Activated CD8-positive, alpha-beta memory T cell treated with anti-CD3 and anti-CD28 coated beads, Interleukin-2, amount 50 U/mL, for 4 hours (primary cell): ENCODE measurements around the gene SSBP2.
"Not testable (repeated sequence)": the region's sequence is repeated elsewhere in the genome, so short reads cannot be mapped to it uniquely, and the experiment has no call there.

ENCODE experiments used
- DNase-seq: peaks from one replicate; pipeline ENCODE4 v3.0.0-alpha.2; 2020

The SSBP2 gene

GRCh38 chr5:81420039-81420667 lies 330.7 kb downstream of the SSBP2 start:
- no peak for DNase-seq

DNA sequence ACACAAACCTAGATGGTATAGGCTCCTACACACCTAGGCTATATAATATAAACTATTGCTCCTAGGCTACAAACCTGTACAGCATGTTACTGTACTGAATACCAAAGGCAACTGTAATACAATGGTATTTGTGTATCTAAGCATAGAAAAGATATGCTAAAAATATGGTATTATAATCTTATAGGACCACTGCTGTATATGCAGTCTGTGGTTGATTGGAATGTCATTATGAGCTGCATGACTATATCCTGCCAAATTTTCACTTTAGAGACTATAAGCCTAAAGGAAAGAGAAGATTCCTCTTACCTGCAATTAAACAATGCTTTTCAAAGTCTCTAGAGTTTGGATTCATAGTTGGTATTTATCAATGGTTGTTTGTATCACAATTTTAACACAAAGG lies 332.3 kb downstream of the SSBP2 start:
- no peak for DNase-seq

DNA sequence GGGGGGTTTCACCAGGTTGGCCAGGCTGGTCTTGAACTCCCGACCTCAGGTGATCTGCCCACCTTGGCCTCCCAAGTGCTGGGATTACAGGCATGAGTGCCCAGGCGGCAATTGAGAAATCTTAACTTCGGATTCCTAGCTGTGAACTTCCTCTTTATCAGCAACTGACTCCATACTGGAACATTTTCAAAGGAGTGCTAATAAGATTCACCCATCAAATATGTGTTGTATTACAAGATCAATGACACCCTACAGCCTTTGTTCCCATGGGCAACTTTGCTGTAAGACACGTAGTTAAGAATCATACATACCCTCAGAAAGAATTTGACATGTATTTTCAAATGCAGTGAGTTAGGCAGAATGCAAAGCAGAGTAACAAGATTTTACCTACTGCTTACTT lies 333.8 kb downstream of the SSBP2 start:
- DNase-seq = no peak

GRCh38 chr5:81409896-81410295 lies 341.0 kb downstream of the SSBP2 start:
- no peak for DNase-seq

GRCh38 chr5:81409361-81409760 lies 341.5 kb downstream of the SSBP2 start:
- DNase-seq = no peak

DNA sequence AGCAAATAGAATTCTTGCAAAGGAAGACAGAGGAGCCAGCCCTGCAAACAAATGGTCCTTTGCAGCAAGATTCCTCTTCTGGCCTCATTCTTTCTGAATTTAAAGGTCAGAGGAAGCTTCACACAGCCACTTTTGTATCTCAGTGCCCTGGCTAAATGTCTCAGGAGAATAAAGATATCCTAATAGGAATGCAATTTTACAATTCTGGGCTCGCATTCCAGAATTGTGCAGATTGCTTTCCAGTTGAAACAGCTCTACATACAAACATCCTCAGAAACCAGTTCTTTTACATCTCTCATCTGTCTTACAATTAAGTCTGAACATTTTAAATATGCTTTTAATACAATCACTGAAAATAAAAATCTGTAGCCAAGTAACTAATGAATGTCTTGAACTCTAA lies 342.4 kb downstream of the SSBP2 start:
- no peak for DNase-seq

DNA sequence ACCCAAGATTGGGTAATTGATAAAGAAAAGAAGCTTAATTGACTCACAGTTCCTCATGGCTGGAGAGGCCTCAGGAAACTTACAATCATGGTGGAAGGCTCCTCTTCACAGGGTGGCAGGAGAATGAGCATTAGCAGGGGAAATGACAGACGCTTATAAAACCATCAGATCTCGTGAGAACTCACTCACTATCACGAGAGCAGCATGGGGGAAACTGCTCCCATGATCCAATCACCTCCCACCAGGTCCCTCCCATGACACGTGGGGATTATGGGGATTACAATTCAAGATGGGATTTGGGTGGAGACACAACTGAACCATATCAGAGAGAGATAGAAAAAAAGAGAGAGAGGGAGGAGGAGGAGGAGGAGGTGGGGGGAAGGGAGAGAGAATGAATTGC lies 343.1 kb downstream of the SSBP2 start:
- DNase-seq = not testable (repeated sequence)

GRCh38 chr5:81405126-81405891 lies 345.6 kb downstream of the SSBP2 start:
- DNase-seq = no peak

GRCh38 chr5:81402192-81402930 lies 348.5 kb downstream of the SSBP2 start:
- no peak for DNase-seq

GRCh38 chr5:81401266-81401665 lies 349.6 kb downstream of the SSBP2 start:
- no peak for DNase-seq

- no peak for DNase-seq
These were observed 350.5 kb downstream of the SSBP2 start for GRCh38 chr5:81400375-81400774.

- no peak for DNase-seq
These were observed 352.2 kb downstream of the SSBP2 start for GRCh38 chr5:81398741-81399140.

- no peak for DNase-seq
These were observed 353.7 kb downstream of the SSBP2 start for GRCh38 chr5:81397176-81397575.

DNA sequence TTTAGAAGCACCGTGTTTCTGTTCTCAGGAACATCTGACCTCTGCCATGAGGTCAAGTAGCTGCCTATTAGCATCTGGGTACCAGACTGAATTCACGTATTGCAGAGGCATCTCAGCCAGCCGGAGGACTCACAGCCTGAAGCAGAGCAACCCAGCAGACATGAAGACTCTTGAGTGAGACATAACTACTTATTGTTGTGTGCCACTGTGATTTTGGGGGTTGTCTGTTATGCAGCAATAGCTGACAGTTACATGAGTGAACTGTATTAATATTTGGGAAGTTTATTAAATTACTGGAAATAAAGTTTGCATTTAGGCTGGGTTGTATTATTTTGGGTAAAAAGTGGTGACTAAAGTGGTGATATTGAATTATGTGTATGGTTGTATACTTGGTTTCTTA lies 355.6 kb downstream of the SSBP2 start:
- no peak for DNase-seq

GRCh38 chr5:81393783-81394718 lies 356.8 kb downstream of the SSBP2 start, which contains the start of gene ACOT12:
TSS of gene ACOT12 (minus strand) at chr5:81394134. CDS start at chr5:81394114, 20 bp downstream.
- no peak for DNase-seq

- no peak for DNase-seq
These were observed 357.5 kb downstream of the SSBP2 start for GRCh38 chr5:81393430-81393782.

DNA sequence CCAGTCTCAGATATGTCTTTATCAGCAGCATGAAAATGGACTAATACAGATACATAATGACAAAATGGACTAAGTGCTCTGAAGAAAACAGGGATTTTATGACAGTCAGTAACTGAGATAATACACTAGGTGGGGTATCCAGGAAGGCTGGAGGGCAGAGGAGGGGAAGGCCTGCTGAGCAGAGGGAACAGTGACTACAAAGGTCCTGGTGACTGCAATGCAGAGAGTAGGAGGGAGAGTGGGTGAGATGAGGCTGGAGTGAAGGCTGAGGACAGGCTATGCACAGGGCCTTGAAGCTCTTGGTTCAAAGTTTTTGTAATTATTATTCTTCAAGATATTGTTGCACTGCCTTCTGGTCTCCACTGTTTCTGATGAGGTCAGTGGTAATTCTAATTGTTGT lies 361.9 kb downstream of the SSBP2 start:
- no peak for DNase-seq

DNA sequence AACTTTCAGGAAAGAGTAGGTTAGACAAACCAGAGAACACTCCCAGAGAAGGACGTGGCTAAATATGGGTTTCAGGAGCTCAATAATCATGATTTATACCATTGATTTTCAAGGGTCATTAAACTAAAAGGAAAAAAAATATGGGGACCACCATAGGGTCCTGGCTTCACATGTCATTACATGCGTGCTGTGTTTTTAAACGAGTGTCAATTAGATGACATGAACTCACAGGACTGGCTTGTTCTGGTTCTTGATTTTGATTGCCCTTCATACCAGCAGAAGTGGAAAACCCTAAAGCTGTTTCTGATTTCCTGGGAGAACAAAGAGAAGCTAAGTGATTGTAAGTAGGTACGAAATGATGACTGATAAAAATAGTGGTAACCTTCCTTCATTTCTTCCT lies 362.7 kb downstream of the SSBP2 start:
- no peak for DNase-seq

DNA sequence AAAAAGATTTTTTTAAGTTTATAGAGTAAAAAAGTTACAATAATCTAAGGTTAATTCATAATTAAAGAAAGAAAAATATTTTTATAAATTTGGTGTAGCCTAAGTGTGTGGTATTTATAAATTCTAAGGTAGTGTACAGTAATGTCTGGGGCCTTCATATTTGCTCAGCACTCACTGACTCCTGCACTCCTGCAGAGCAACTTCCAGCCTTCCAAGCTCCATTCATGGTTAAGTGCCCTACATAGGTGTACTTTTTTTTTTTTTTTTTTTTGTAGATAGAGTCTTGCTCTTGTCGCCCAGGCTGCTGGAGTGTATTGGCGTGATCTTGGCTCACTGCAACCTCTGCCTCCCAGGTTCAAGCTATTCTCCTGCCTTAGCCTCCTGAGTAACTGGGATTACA lies 367.0 kb downstream of the SSBP2 start:
- no peak for DNase-seq

DNA sequence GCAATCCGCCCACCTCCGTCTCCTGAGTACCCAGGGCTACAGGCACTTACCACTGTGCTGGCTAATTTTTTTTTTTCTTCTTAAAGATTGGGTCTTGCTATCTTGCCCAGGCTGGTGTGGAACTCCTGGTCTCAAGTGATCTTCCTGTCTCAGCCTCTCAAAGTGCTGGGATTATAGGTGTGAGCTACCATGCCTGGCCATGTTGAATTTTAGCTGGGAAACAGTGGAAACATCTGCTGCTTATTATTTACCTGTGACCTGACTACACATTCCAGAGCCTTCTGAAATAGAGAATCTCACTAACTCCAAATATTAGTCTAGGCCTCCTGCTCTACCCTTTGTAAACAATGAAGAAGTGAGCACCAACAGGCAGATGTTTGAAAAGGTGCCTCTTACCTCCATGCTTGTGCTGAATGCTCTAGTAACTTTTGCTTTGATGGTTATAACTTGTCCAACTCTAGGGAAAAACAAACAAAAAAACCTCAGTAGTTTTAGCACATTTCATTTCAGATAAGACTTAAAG lies 379.5 kb downstream of the SSBP2 start:
- no peak for DNase-seq

GRCh38 chr5:81370912-81371311 lies 380.0 kb downstream of the SSBP2 start:
- DNase-seq = no peak

DNA sequence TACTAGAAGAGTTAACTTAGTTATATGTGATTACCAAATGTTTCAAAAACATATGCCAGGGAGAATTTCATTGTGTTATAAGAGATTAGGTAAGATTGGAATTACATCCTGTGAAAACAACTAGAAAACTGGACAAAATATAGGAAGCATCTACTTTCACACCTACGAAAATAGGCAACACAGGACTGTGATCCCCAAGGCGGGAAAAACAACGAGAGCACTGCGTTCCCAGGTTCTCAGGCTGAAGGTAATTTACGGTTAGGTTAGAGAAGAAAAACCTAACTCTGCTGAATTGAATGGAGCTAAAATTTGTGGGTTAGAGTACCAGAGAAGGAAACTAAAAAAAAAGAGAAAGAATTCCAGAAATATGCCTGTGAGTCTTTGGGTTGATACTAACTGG lies 385.4 kb downstream of the SSBP2 start:
- DNase-seq = no peak
